Motor neuron (in vitro differentiated cells): ENCODE data around the gene ELF4. TPM values are rescaled to one million over a fixed set of nuclear protein-coding genes. Genes with fewer than 3 reads are reported as not detected.

Experiments used
- ATAC-seq, 8 experiments: fragments of 200-7000 bp; cut with Tn5 transposase; replicated peaks in 6 of 8; 2 replicates each; pipeline ENCODE4 v1.8.0; 2021; ENCODE audit warnings: mild to moderate bottlenecking in 8 of 8, moderate library complexity in 8 of 8
- H3K27ac ChIP-seq, 2 donors: fragments of 250-450 bp; sonication (Bioruptor Pico); 2 replicates each; pipeline ENCODE4 v1.9.0; 2021; ENCODE audit warnings: antibody characterized with exemption in 2 of 2, mild to moderate bottlenecking in 2 of 2, moderate library complexity in 1 of 2
- H3K4me1 ChIP-seq, 2 donors: fragments of 250-450 bp; sonication (Bioruptor Pico); replicated peaks in 1 of 2; 2 replicates each; pipeline ENCODE4 v1.6.1; 2021; ENCODE audit warnings: antibody characterized with exemption in 2 of 2, mild to moderate bottlenecking in 2 of 2, moderate library complexity in 1 of 2
- H3K4me3 ChIP-seq, 5 donors: fragments of 250-450 bp; sonication (Bioruptor Pico); 2 replicates each; pipeline ENCODE4 v1.9.0; 2021; ENCODE audit warnings: antibody characterized with exemption in 5 of 5, mild to moderate bottlenecking in 5 of 5, moderate library complexity in 4 of 5
- WGBS, 10 experiments: fragments of 450-650 bp; shearing (Covaris generic); methylation state at CpG; one replicate each; pipeline ENCODE4 v1.0.0; 2022; 5-methylcytosine and 5-hydroxymethylcytosine counted together
- in situ Hi-C, 9 experiments: fragments of 400-800 bp; cut with MboI; loops; one replicate each; pipeline ENCODE4 v1.15.0; 2021; ENCODE audit warnings: low sequenced_read_pairs in 9 of 9, low pct_unique_long_range_greater_than_20kb in 2 of 9; ENCODE audit not compliant: unreplicated experiment in 9 of 9
- total RNA-seq, 8 experiments: library from RNA; unstranded; fragments of 300-600 nt; gene quantifications; 2 replicates each; pipeline versions ENCODE4 v1.2.3 to v1.2.4, GENCODE V29; 2022

ELF4 gene
- total RNA-seq, 8 experiments from 2014 or later = 1.4 to 11.4 (median 4.3) TPM

- Histone ChIP-seq H3K27ac (peak overlapping the region in 1 of 2 donors; percentile 73), H3K4me1 (peaks cover 19 to 37% of the 10 kb centered on the region in 2 donors), H3K4me3 (peak overlapping the region; percentile 40 to 84 (median 70))
- in situ Hi-C loops = no loop called here
- WGBS, 10 experiments = 40% methylated on average over 1 of the region's 81 CpGs; no CpG with 5 or more reads in 9 of the 10 experiments
- peak; percentile 5 to 48 (median 28) for ATAC-seq
These were observed 593 bp downstream of the ELF4 start for GRCh38 chrX:130109429-130110378.

GRCh38 chrX:130108647-130109428 is 1.5 kb downstream of the ELF4 start:
- Histone ChIP-seq H3K27ac (no peak overlapping the region), H3K4me3 (peak overlapping the region in 4 of 5 donors; percentile 50 to 84 (median 72)), H3K4me1 (peaks cover 19 to 37% of the 10 kb centered on the region in 2 donors)
- in situ Hi-C loops = no loop called here
- WGBS, 10 experiments = 17 to 63% methylated on average over 1 of the region's 9 CpGs; no CpG with 5 or more reads in 8 of the 10 experiments
- ATAC-seq = peak in 4 of 8 experiments; percentile 32 to 40 (median 38)

GRCh38 chrX:130106071-130106470 is 4.2 kb downstream of the ELF4 start:
- Histone ChIP-seq H3K4me1 (peaks cover 19 to 27% of the 10 kb centered on the region in 2 donors), H3K27ac (peak overlapping the region; percentile 50 to 68), H3K4me3 (no peak overlapping the region)
- peak in 5 of 8 experiments; percentile 48 to 61 (median 57) for ATAC-seq
- in situ Hi-C loops = no loop called here
- WGBS, 10 experiments = no CpG with 5 or more reads among the region's 10 CpGs

GRCh38 chrX:130105244-130105643 is 5.1 kb downstream of the ELF4 start:
- Histone ChIP-seq H3K4me3 (no peak overlapping the region), H3K27ac (peak overlapping the region in 1 of 2 donors; percentile 68), H3K4me1 (peaks cover 19 to 27% of the 10 kb centered on the region in 2 donors)
- in situ Hi-C loops = no loop called here
- 0 to 18% (median 0%) methylated on average over 1 to 2 of the region's 3 CpGs; no CpG with 5 or more reads in 7 of the 10 experiments for WGBS, 10 experiments
- ATAC-seq = no peak

GRCh38 chrX:130103605-130104004 is 6.7 kb downstream of the ELF4 start:
- no peak for ATAC-seq
- Histone ChIP-seq H3K27ac (no peak overlapping the region), H3K4me3 (no peak overlapping the region), H3K4me1 (peaks cover 17 to 23% of the 10 kb centered on the region in 2 donors)
- in situ Hi-C loops = no loop called here
- WGBS, 10 experiments = 27 to 28% methylated on average over 2 to 3 of the region's 3 CpGs; no CpG with 5 or more reads in 8 of the 10 experiments

- 77% methylated on average over 3 of the region's 5 CpGs; no CpG with 5 or more reads in 9 of the 10 experiments for WGBS, 10 experiments
- in situ Hi-C loops = no loop called here
- peak in 2 of 8 experiments; percentile 72 to 75 for ATAC-seq
- Histone ChIP-seq H3K4me3 (no peak overlapping the region), H3K27ac (no peak overlapping the region), H3K4me1 (peaks cover 6 to 9% of the 10 kb centered on the region in 2 donors)
These were observed 10.1 kb downstream of the ELF4 start for GRCh38 chrX:130100180-130100579.

GRCh38 chrX:130098210-130098552 is 12.1 kb downstream of the ELF4 start:
- Histone ChIP-seq H3K4me1 (peaks cover 2 to 6% of the 10 kb centered on the region in 2 donors), H3K27ac (no peak overlapping the region), H3K4me3 (no peak overlapping the region)
- 40 to 60% methylated on average over 1 of the region's 5 CpGs; no CpG with 5 or more reads in 8 of the 10 experiments for WGBS, 10 experiments
- peak in 2 of 8 experiments; percentile 36 to 63 for ATAC-seq
- in situ Hi-C loops = loop anchor here in 1 of 9 experiments (25.0 kb wide), 1 partner anchor 89 kb away; no protein-coding TSS in a partner anchor

GRCh38 chrX:130097507-130098209 is 12.6 kb downstream of the ELF4 start:
- H3K27ac ChIP-seq = no peak overlapping the region
- WGBS, 10 experiments = 38 to 100% (median 80%) methylated on average over 1 to 2 of the region's 14 CpGs; no CpG with 5 or more reads in 7 of the 10 experiments
- in situ Hi-C loops = loop anchor here in 1 of 9 experiments (25.0 kb wide), 1 partner anchor 90 kb away; no protein-coding TSS in a partner anchor
- H3K4me1 ChIP-seq = peaks cover 2 to 6% of the 10 kb centered on the region in 2 donors
- no peak overlapping the region for H3K4me3 ChIP-seq
- peak in 7 of 8 experiments; percentile 32 to 93 (median 61) for ATAC-seq

GRCh38 chrX:130095249-130096030 is 14.9 kb downstream of the ELF4 start:
- 36 to 80% (median 60%) methylated on average over 1 to 4 of the region's 6 CpGs; no CpG with 5 or more reads in 7 of the 10 experiments for WGBS, 10 experiments
- no peak for ATAC-seq
- Histone ChIP-seq H3K4me3 (no peak overlapping the region), H3K4me1 (peaks cover 2 to 10% of the 10 kb centered on the region in 2 donors), H3K27ac (no peak overlapping the region)
- in situ Hi-C loops = loop anchor here in 1 of 9 experiments (25.0 kb wide), 1 partner anchor 92 kb away; no protein-coding TSS in a partner anchor

GRCh38 chrX:130094696-130095095 is 15.6 kb downstream of the ELF4 start:
- WGBS, 10 experiments = no CpG with 5 or more reads among the region's 8 CpGs
- no peak for ATAC-seq
- peaks cover 2 to 10% of the 10 kb centered on the region in 2 donors for H3K4me1 ChIP-seq
- in situ Hi-C loops = loop anchor here in 1 of 9 experiments (25.0 kb wide), 1 partner anchor 93 kb away; no protein-coding TSS in a partner anchor
- no peak overlapping the region for H3K4me3 ChIP-seq
- no peak overlapping the region for H3K27ac ChIP-seq

- Histone ChIP-seq H3K4me1 (peaks cover 2 to 9% of the 10 kb centered on the region in 2 donors), H3K27ac (no peak overlapping the region), H3K4me3 (no peak overlapping the region)
- in situ Hi-C loops = loop anchor here in 1 of 9 experiments (25.0 kb wide), 1 partner anchor 94 kb away; no protein-coding TSS in a partner anchor
- ATAC-seq = no peak
- WGBS, 10 experiments = 75 to 80% methylated on average over 1 of the region's 2 CpGs; no CpG with 5 or more reads in 8 of the 10 experiments
These were observed 17.0 kb downstream of the ELF4 start for GRCh38 chrX:130093271-130093670.
